OCI-LY1 (cell line): ENCODE results near the gene STX2.

Experiments used
- H2AFZ ChIP-seq: fragments of 200-600 bp; sonication (generic), shearing (Covaris generic); 2 replicates; pipeline ENCODE4 v1.6.0; 2014; ENCODE audit warnings: antibody characterized with exemption, mild to moderate bottlenecking, low read length
- H3F3A ChIP-seq: fragments of 200-600 bp; sonication (generic), shearing (Covaris generic); 2 replicates; pipeline ENCODE4 v1.6.0; 2014; ENCODE audit warnings: mild to moderate bottlenecking, antibody characterized with exemption, low read length, moderate library complexity; ENCODE audit not compliant: insufficient read depth
- H3K27ac ChIP-seq: fragments of 200-600 bp; sonication (generic); 2 replicates; pipeline ENCODE4 v1.5.1; 2014; ENCODE audit warnings: low read length, mixed run types, mild to moderate bottlenecking, low read depth; ENCODE audit not compliant: poor library complexity, severe bottlenecking
- H3K27me3 ChIP-seq: fragments of 200-600 bp; sonication (generic); 2 replicates; pipeline ENCODE4 v1.6.0; 2014; ENCODE audit warnings: antibody characterized with exemption, mild to moderate bottlenecking, low read length, moderate library complexity; ENCODE audit not compliant: insufficient read depth
- H3K36me3 ChIP-seq: fragments of 200-600 bp; sonication (generic); 2 replicates; pipeline ENCODE4 v1.6.1; 2014; ENCODE audit warnings: mild to moderate bottlenecking, antibody characterized with exemption, low read length, moderate library complexity, mixed read lengths; ENCODE audit not compliant: insufficient read depth
- H3K4me1 ChIP-seq: fragments of 200-600 bp; sonication (generic); 2 replicates; pipeline ENCODE4 v1.5.1; 2014; ENCODE audit warnings: mild to moderate bottlenecking, low read length, moderate library complexity; ENCODE audit not compliant: insufficient read depth, severe bottlenecking
- H3K4me2 ChIP-seq: fragments of 200-600 bp; sonication (generic), shearing (Covaris generic); 2 replicates; pipeline ENCODE4 v1.6.1; 2014; ENCODE audit warnings: low read length
- H3K4me3 ChIP-seq: fragments of 200-600 bp; sonication (generic); 2 replicates; pipeline ENCODE4 v1.5.1; 2014; ENCODE audit warnings: low read length, low read depth, mild to moderate bottlenecking, mixed read lengths; ENCODE audit not compliant: poor library complexity, severe bottlenecking
- H3K79me2 ChIP-seq: fragments of 200-600 bp; shearing (Covaris generic); 2 replicates; pipeline ENCODE4 v1.6.1; 2016; ENCODE audit warnings: mixed run types, low read length, mixed read lengths; ENCODE audit not compliant: insufficient read depth
- H3K9ac ChIP-seq: fragments of 200-600 bp; sonication (generic), shearing (Covaris generic); 2 replicates; pipeline ENCODE4 v1.6.1; 2014; ENCODE audit warnings: mild to moderate bottlenecking, low read length, mixed read lengths
- H3K9me2 ChIP-seq: fragments of 200-600 bp; sonication (generic), shearing (Covaris generic); 2 replicates; pipeline ENCODE4 v1.6.1; 2014; ENCODE audit warnings: low read depth, mild to moderate bottlenecking, low read length, mixed read lengths
- H3K9me3 ChIP-seq: fragments of 200-600 bp; shearing (Covaris generic); 2 replicates; pipeline ENCODE4 v1.6.1; 2014; ENCODE audit warnings: low read length, mixed read lengths
- H4K20me1 ChIP-seq: fragments of 200-600 bp; sonication (generic), shearing (Covaris generic); 2 replicates; pipeline ENCODE4 v1.6.0; 2016; ENCODE audit warnings: mild to moderate bottlenecking, low read length; ENCODE audit not compliant: insufficient read depth
- EZH2 ChIP-seq: fragments of 200-600 bp; sonication (generic), shearing (Covaris generic); IDR thresholded peaks from 2 replicates; pipeline ENCODE4 v1.8.0; 2017; ENCODE audit warnings: borderline replicate concordance, mixed run types, mild to moderate bottlenecking, antibody characterized with exemption, low read length, moderate library complexity, mixed read lengths
- TF ChIP-seq, protein P1 (sequence below): fragments of 200-600 bp; sonication (generic), shearing (Covaris generic); IDR thresholded peaks from 2 replicates; pipeline ENCODE4 v1.5.1; 2017; ENCODE audit warnings: mild to moderate bottlenecking, antibody characterized with exemption, low read length, moderate library complexity, mixed read lengths

Gene STX2

GRCh38 chr12:130873825-130874224 lies 34.8 kb upstream of the STX2 start:
- Histone ChIP-seq H3F3A (peaks cover 38% of the 10 kb centered on the region), H3K9ac (peak overlapping the region; percentile 92), H3K36me3 (peaks cover 57% of the 10 kb centered on the region), H3K4me1 (peaks cover 74% of the 10 kb centered on the region), H3K9me2 (no peaks in the 10 kb centered on the region), H3K9me3 (no peaks in the 10 kb centered on the region), H3K27ac (peak overlapping the region; percentile 64), H2AFZ (no peak overlapping the region), H3K4me2 (peak overlapping the region; percentile 92), H3K27me3 (no peaks in the 10 kb centered on the region), H3K79me2 (peaks cover 12% of the 10 kb centered on the region), H3K4me3 (peak overlapping the region; percentile 77), H4K20me1 (peaks cover 5% of the 10 kb centered on the region; the same call in 1 of the 2 replicates)
- TF ChIP-seq, protein P1, sequence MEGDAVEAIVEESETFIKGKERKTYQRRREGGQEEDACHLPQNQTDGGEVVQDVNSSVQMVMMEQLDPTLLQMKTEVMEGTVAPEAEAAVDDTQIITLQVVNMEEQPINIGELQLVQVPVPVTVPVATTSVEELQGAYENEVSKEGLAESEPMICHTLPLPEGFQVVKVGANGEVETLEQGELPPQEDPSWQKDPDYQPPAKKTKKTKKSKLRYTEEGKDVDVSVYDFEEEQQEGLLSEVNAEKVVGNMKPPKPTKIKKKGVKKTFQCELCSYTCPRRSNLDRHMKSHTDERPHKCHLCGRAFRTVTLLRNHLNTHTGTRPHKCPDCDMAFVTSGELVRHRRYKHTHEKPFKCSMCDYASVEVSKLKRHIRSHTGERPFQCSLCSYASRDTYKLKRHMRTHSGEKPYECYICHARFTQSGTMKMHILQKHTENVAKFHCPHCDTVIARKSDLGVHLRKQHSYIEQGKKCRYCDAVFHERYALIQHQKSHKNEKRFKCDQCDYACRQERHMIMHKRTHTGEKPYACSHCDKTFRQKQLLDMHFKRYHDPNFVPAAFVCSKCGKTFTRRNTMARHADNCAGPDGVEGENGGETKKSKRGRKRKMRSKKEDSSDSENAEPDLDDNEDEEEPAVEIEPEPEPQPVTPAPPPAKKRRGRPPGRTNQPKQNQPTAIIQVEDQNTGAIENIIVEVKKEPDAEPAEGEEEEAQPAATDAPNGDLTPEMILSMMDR: no peak
- no peak for TF ChIP-seq EZH2

DNA sequence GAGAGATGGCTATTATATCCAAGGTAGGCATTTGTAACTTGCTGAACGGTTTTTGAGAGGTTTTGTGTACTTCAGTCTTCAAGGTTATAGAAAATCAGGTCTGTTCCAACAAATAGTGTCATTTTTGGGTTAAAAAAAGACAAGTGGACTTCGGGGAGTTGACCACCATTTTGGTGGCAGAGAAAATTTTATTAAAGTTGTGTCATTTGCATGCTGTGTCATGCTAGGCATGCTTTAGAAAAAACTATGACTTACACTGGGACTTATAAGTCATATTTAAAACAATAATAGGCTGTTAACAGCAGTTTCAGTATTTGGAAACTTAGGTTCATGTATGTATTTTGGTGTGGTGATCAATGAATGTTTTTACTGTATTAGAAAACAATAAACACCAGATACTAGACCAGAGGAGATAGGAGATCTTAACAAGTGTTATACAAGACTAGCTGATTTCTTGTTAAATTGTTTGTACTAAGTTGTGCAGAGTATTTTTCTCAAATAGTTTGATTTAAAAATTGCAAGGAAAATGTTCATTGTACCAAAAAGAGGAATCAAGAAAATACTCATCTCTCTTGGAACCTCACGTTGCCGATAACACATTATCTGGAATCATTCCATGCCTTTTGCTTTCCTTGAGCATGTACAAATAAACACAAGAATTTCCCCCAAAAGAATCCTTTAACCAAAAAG lies 34.2 kb upstream of the STX2 start:
- no peaks in the 10 kb centered on the region for H3K9me3 ChIP-seq
- peak overlapping the region; percentile 92 for H3K4me2 ChIP-seq
- H3K4me3 ChIP-seq: peak overlapping the region; percentile 77
- no peak overlapping the region for H2AFZ ChIP-seq
- peak overlapping the region; percentile 64 for H3K27ac ChIP-seq
- H3F3A ChIP-seq: peaks cover 33% of the 10 kb centered on the region
- peaks cover 5% of the 10 kb centered on the region; the same call in 1 of the 2 replicates for H4K20me1 ChIP-seq
- TF ChIP-seq, protein P1: no peak
- TF ChIP-seq EZH2: no peak
- peak overlapping the region; percentile 92 for H3K9ac ChIP-seq
- H3K36me3 ChIP-seq: peaks cover 57% of the 10 kb centered on the region
- no peaks in the 10 kb centered on the region for H3K9me2 ChIP-seq
- H3K79me2 ChIP-seq: peaks cover 12% of the 10 kb centered on the region
- no peaks in the 10 kb centered on the region for H3K27me3 ChIP-seq
- peaks cover 69% of the 10 kb centered on the region for H3K4me1 ChIP-seq

DNA sequence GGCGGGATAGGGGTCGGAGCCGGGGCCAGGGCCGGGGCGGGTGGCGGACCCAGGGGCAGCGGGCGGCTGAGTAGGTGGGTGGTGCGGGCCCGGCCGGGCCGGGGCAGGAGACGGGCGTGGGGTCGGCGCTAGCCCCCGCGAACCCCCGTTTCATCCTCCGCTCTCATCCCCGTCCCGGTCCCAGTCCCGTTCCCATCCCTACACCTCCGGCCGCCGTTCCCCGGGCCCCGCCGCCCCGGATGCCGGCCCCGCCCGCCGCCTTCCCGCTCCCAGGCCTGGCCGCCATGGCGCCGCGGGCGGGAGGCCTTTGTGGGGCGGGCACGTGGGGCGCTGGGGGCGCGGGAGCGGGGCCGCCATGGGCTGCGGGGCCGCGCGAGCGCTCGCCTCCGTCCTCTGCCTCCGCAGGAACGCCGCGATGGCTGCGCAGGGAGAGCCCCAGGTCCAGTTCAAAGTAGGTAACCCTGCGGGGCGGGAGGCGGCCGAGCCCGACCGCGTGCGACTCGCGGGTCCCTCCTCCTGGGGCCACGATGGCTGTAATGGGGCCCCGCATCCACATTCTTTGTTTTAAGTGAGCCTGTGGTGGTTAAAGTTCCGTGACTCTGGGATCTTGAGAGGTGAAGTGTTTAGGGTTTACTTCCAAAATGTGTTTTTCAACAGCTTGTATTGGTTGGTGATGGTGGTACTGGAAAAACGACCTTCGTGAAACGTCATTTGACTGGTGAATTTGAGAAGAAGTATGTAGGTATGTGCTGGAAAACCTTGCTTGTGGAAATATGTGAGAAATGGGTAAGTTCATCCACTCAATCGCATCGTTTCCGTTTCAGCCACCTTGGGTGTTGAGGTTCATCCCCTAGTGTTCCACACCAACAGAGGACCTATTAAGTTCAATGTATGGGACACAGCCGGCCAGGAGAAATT lies 33.4 kb upstream of the STX2 start:
- H3K4me2 ChIP-seq: peak overlapping the region; percentile 92
- no peaks in the 10 kb centered on the region for H3K27me3 ChIP-seq
- H3K27ac ChIP-seq: peak overlapping the region; percentile 64
- H3K9ac ChIP-seq: peak overlapping the region; percentile 92
- peaks cover 5% of the 10 kb centered on the region; the same call in 1 of the 2 replicates for H4K20me1 ChIP-seq
- H3K4me1 ChIP-seq: peaks cover 61% of the 10 kb centered on the region
- H3K9me2 ChIP-seq: no peaks in the 10 kb centered on the region
- H2AFZ ChIP-seq: no peak overlapping the region
- peaks cover 25% of the 10 kb centered on the region for H3F3A ChIP-seq
- peaks cover 12% of the 10 kb centered on the region for H3K79me2 ChIP-seq
- peaks cover 51% of the 10 kb centered on the region for H3K36me3 ChIP-seq
- H3K9me3 ChIP-seq: no peaks in the 10 kb centered on the region
- TF ChIP-seq EZH2: no peak
- H3K4me3 ChIP-seq: peak overlapping the region; percentile 77
